Stomach (tissue), 4 donors: ENCODE results near the gene FAM193B.

Source experiments
- CTCF ChIP-seq, 7 experiments: fragments of 450-650 bp in 4 of 7; fragments of 200-600 bp in 3 of 7; sonication (generic) in 3 of 7; IDR thresholded peaks; one replicate each; pipeline ENCODE4 v1.5.1; 2016 to 2019; ENCODE audit warnings: antibody characterized with exemption in 7 of 7, control low read depth in 2 of 7, mild to moderate bottlenecking in 1 of 7
- POLR2A ChIP-seq, 4 donors: fragments of 450-650 bp; IDR thresholded peaks; one replicate each; pipeline ENCODE4 v1.6.1; 2016; ENCODE audit warnings: antibody characterized with exemption in 4 of 4, control low read depth in 2 of 4, mild to moderate bottlenecking in 1 of 4, moderate library complexity in 1 of 4
- POLR2AphosphoS5 ChIP-seq, 3 donors: sonication (generic); formaldehyde crosslinking; IDR thresholded peaks; one replicate each; pipeline ENCODE4 v1.6.1; 2016; ENCODE audit warnings: antibody characterized with exemption in 3 of 3

- TF ChIP-seq CTCF (IDR thresholded peaks at IDR 0.05): no peak
- TF ChIP-seq POLR2A (IDR thresholded peaks at IDR 0.05): no peak
- no peak for TF ChIP-seq POLR2AphosphoS5 (IDR thresholded peaks at IDR 0.05)
These were observed 1.4 kb downstream of the FAM193B start for GRCh38 chr5:177552839-177553455.
